Thoracic aorta (tissue), 2 donors: ENCODE results near the gene KCNA3. TPM values are rescaled to one million over a fixed set of nuclear protein-coding genes. Genes with fewer than 3 reads are reported as not detected.

Experiments used
- ATAC-seq: fragments of 150-250 bp; one replicate; pipeline ENCODE4 v1.8.0; 2017; ENCODE audit warnings: low read depth; ENCODE audit not compliant: insufficient number of reproducible peaks, low FRiP score
- DNase-seq: peaks from one replicate; pipeline ENCODE4 v3.0.0-alpha.2; 2020; ENCODE audit warnings: low spot score
- H3K27ac ChIP-seq, 2 donors: fragments of 200-600 bp; sonication (generic); 1 replicate in 1 of 2; 2 replicates in 1 of 2; pipeline ENCODE4 v1.5.1; 2016; ENCODE audit warnings: mild to moderate bottlenecking in 2 of 2, moderate library complexity in 2 of 2
- H3K27me3 ChIP-seq: fragments of 200-600 bp; sonication (generic); replicated peaks from 2 replicates; pipeline ENCODE4 v1.6.0; 2016; ENCODE audit warnings: mild to moderate bottlenecking; ENCODE audit not compliant: insufficient read depth
- H3K36me3 ChIP-seq: fragments of 200-600 bp; sonication (generic); one replicate; pipeline ENCODE4 v1.5.1; 2016
- H3K4me1 ChIP-seq, 2 donors: fragments of 200-600 bp; sonication (generic); 1 replicate in 1 of 2; 2 replicates in 1 of 2; pipeline versions ENCODE4 v1.5.1 to v1.6.0; 2016; ENCODE audit warnings: low read depth in 2 of 2, mild to moderate bottlenecking in 1 of 2; ENCODE audit not compliant: control insufficient read depth in 1 of 2
- H3K4me3 ChIP-seq: fragments of 200-600 bp; sonication (generic); 2 replicates; pipeline ENCODE4 v1.5.1; 2016; ENCODE audit warnings: mild to moderate bottlenecking
- H3K9me3 ChIP-seq: fragments of 200-600 bp; sonication (generic); 2 replicates; pipeline ENCODE4 v1.5.1; 2016
- total RNA-seq, 2 donors: library from RNA; depleted of rRNA; stranded (reverse); fragments of >200 nt; gene quantifications; one replicate each; pipeline versions ENCODE4 v1.1.0 to v1.2.3, GENCODE V29; 2016
- TF ChIP-seq, protein P1 (sequence below): fragments of 200-600 bp; sonication (generic); IDR thresholded peaks from one replicate; pipeline ENCODE4 v1.5.1; 2019; ENCODE audit warnings: antibody characterized with exemption

The KCNA3 gene
- total RNA-seq, 2 donors from 2014 or later: 1.8 to 3.9 TPM

DNA sequence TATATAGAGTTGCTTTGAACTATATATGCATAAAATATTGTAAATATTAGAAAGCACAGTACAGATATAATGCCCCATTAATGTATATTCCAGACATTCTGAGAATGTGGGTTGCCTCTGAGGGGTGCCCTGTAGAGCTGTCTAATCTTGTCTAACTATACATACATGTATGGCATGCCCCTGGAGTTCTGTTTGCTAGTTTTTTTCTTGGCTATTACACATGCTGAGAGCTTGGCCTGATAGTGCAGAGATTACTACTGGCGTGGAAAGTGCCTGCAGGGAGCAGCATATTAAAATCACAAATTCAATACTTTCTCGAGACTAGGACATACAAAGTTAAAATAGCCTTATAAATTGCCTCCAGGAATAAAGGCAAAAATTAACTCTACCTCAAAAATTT is 24.1 kb downstream of the KCNA3 start:
- Histone ChIP-seq H3K9me3 (no peaks in the 10 kb centered on the region), H3K27me3 (no peaks in the 10 kb centered on the region), H3K27ac (no peak overlapping the region), H3K4me1 (peaks cover 0 to 8% of the 10 kb centered on the region in 2 donors), H3K4me3 (no peak overlapping the region), H3K36me3 (no peaks in the 10 kb centered on the region)
- TF ChIP-seq, protein P1, sequence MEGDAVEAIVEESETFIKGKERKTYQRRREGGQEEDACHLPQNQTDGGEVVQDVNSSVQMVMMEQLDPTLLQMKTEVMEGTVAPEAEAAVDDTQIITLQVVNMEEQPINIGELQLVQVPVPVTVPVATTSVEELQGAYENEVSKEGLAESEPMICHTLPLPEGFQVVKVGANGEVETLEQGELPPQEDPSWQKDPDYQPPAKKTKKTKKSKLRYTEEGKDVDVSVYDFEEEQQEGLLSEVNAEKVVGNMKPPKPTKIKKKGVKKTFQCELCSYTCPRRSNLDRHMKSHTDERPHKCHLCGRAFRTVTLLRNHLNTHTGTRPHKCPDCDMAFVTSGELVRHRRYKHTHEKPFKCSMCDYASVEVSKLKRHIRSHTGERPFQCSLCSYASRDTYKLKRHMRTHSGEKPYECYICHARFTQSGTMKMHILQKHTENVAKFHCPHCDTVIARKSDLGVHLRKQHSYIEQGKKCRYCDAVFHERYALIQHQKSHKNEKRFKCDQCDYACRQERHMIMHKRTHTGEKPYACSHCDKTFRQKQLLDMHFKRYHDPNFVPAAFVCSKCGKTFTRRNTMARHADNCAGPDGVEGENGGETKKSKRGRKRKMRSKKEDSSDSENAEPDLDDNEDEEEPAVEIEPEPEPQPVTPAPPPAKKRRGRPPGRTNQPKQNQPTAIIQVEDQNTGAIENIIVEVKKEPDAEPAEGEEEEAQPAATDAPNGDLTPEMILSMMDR: no peak
- no peak for ATAC-seq
- DNase-seq: no peak

DNA sequence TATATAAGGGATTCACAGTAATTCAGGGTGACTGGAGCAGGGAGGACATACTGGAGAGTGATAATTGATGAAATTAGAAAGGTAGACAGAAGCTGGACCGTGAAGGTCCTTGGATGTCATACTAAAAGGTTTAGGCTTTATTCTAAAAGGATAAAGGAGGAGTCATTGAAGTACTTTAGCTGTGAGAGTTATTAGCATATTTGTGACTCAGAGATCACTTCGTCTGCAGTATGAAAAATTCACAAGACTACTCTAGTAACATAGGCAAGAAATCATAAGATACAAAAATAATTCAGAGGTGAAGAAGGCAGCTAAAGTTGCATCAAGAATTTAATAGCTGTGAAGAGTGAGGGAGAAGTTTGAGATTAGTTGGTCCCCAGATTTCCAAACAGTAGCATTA is 26.3 kb downstream of the KCNA3 start:
- H3K27ac ChIP-seq: no peak overlapping the region
- no peak for ATAC-seq
- DNase-seq: no peak
- no peak overlapping the region for H3K4me3 ChIP-seq
- H3K27me3 ChIP-seq: no peaks in the 10 kb centered on the region
- no peaks in the 10 kb centered on the region for H3K36me3 ChIP-seq
- TF ChIP-seq, protein P1: no peak
- H3K4me1 ChIP-seq: peaks cover 2 to 12% of the 10 kb centered on the region in 2 donors
- no peaks in the 10 kb centered on the region for H3K9me3 ChIP-seq

DNA sequence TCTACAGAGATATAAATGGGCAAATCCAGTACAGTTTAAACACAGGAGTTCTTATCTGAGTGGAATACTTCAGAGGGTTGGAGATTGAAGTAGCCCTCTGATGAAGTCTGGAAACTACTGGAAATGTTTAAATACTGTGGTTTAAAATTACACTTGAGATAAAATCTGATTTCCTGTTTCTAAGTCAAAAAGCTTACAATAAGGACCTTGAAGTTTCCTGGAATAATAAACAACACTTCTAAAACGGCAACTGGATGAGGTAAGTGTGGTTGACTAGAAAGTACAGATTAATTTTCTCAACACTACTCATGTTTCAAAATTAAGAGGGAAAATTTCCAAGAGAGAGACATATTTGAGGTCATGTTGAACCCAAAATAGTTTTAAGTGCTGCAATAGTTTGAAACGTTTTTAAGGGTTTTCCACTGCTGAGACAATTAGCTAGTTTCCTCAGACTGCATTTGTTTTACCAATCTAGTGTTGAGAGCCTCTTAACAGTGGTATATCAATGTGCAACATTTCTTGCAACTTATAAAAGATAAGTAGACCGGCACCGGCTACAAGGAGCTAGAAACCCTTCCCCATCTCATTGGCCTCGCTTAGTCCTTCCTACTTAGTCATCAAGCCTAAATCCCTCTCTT is 27.4 kb downstream of the KCNA3 start:
- no peak overlapping the region for H3K27ac ChIP-seq

DNA sequence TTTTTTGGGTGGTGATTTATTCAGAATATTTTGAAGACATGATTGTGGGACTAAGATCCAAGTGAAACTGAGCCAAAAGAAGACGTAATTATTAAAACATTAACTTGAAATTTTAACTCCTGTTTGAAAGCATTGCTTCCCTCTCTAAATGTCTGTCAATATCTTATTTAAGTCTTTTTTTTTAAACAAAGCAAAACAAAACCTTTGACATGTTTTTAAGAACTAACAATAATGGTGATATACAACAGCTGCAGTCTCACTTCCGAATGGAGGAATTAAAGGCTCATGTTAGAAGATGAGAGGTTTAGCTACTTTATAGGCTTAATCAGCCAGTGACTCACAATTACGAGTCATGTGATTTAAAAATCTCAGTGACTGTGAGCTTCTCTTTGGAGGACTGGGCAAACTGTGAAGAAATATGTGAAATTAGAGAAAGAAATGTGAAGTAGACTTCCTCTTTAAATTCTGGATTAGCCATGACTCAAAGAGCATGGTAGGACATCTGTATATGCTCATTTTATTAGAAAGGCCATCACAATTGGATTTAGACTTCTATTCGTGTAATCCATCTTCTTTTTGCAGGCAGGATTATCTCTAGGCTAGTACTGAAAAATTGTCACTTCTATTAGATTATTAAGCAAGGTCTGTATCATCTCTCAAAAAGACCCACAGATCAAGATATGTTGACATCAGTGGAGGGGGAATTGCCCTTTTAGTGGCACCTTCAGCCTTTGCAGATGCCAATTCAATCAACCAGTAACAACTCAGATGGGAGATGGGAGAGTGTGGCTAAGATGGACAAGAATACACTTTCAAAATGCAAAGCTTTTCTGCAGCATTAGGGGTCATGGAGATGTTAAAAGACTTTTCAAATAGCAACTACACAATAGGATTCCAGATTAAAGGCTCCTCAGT is 28.7 kb downstream of the KCNA3 start:
- H3K27me3 ChIP-seq: no peaks in the 10 kb centered on the region
- no peaks in the 10 kb centered on the region for H3K36me3 ChIP-seq
- H3K9me3 ChIP-seq: no peaks in the 10 kb centered on the region
- DNase-seq: no peak
- TF ChIP-seq, protein P1: no peak
- ATAC-seq: peak; percentile 41
- H3K4me3 ChIP-seq: no peak overlapping the region
- H3K27ac ChIP-seq: no peak overlapping the region
- H3K4me1 ChIP-seq: peaks cover 2 to 12% of the 10 kb centered on the region in 2 donors

More for the DNA sequence above, 27.4 kb downstream of the KCNA3 start:
- Histone ChIP-seq H3K4me1 (peaks cover 2 to 12% of the 10 kb centered on the region in 2 donors), H3K36me3 (no peaks in the 10 kb centered on the region), H3K4me3 (no peak overlapping the region), H3K9me3 (no peaks in the 10 kb centered on the region), H3K27me3 (no peaks in the 10 kb centered on the region)
- ATAC-seq (no peak), DNase-seq (no peak)
- TF ChIP-seq, protein P1: no peak

DNA sequence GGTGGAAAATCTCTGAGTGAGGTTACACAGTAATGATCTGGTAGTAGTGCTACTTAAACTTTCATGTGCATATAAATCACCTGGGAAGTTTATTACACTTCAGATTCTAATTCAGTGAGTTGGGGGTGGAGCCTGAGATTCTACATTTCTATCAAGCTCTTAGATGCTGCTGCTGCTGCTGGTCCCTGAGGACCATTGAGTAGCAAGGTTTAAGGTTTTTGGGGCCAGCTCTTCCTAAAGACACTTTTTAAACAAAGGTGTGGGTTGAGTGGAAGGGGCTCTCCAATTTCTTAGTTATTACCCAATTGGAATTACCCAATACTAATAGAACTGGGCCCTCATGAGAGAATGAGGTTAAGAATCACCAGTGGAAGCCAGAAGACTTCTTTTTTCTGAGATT is 29.5 kb downstream of the KCNA3 start:
- ATAC-seq (no peak), DNase-seq (no peak)
- no peaks in the 10 kb centered on the region for H3K36me3 ChIP-seq
- H3K27ac ChIP-seq: no peak overlapping the region
- peaks cover 4 to 16% of the 10 kb centered on the region in 2 donors for H3K4me1 ChIP-seq
- H3K9me3 ChIP-seq: no peaks in the 10 kb centered on the region
- H3K27me3 ChIP-seq: no peaks in the 10 kb centered on the region
- TF ChIP-seq, protein P1: no peak
- H3K4me3 ChIP-seq: no peak overlapping the region
